Liver (tissue), 9 donors: Measurements from ENCODE around the gene SOX11. TPM values are rescaled to one million over a fixed set of nuclear protein-coding genes. Genes with fewer than 3 reads are reported as not detected.

Experiments used
- DNase-seq: peaks from one replicate; pipeline ENCODE4 v3.0.0-alpha.2; 2017; ENCODE audit warnings: low spot score
- H3K27ac ChIP-seq, 2 donors: one replicate each; pipeline ENCODE4 v1.7.0; 2013; ENCODE audit warnings: inconsistent platforms in 2 of 2, low read length in 2 of 2, control low read depth in 1 of 2, low read depth in 1 of 2, mild to moderate bottlenecking in 1 of 2
- H3K27me3 ChIP-seq, 4 donors: one replicate each; pipeline versions ENCODE4 v1.6.1 to v1.7.0; 2013; ENCODE audit warnings: low read length in 3 of 4, inconsistent platforms in 1 of 4, mild to moderate bottlenecking in 1 of 4, moderate library complexity in 1 of 4; ENCODE audit not compliant: control insufficient read depth in 4 of 4, insufficient read depth in 4 of 4
- H3K36me3 ChIP-seq, 4 donors: one replicate each; pipeline versions ENCODE4 v1.6.1 to v1.7.0; 2013; ENCODE audit warnings: low read length in 3 of 4, mild to moderate bottlenecking in 3 of 4, low read depth in 1 of 4, moderate library complexity in 1 of 4; ENCODE audit not compliant: control insufficient read depth in 4 of 4, insufficient read depth in 3 of 4
- H3K4me1 ChIP-seq, 4 donors: one replicate each; pipeline versions ENCODE4 v1.6.1 to v1.7.0; 2013; ENCODE audit warnings: low read length in 3 of 4, mild to moderate bottlenecking in 3 of 4, moderate library complexity in 1 of 4; ENCODE audit not compliant: control insufficient read depth in 4 of 4, insufficient read depth in 4 of 4
- H3K4me3 ChIP-seq, 3 donors: one replicate each; pipeline versions ENCODE4 v1.6.1 to v1.7.0; 2013; ENCODE audit warnings: low read length in 3 of 3, control low read depth in 1 of 3, low read depth in 1 of 3, mild to moderate bottlenecking in 1 of 3
- H3K9ac ChIP-seq, 2 donors: one replicate each; pipeline ENCODE4 v1.7.0; 2013; ENCODE audit warnings: low read length in 2 of 2, mild to moderate bottlenecking in 2 of 2, moderate library complexity in 2 of 2, control low read depth in 1 of 2, low read depth in 1 of 2
- H3K9me3 ChIP-seq, 4 donors: one replicate each; pipeline versions ENCODE4 v1.6.1 to v1.7.0; 2013; ENCODE audit warnings: low read length in 3 of 4; ENCODE audit not compliant: control insufficient read depth in 4 of 4
- CTCF ChIP-seq: fragments of 150-350 bp; IDR thresholded peaks from 2 replicates; pipeline ENCODE4 v1.5.1; 2017; ENCODE audit warnings: improper control_type of control experiment, low read depth, low read length; ENCODE audit not compliant: missing input control
- EGR1 ChIP-seq, 2 donors: IDR thresholded peaks; 2 replicates each; pipeline ENCODE4 v1.6.1; 2016 to 2018; ENCODE audit warnings: antibody characterized with exemption in 2 of 2, low read depth in 2 of 2
- FOXA1 ChIP-seq: IDR thresholded peaks from 2 replicates; pipeline ENCODE4 v1.6.1; 2016; ENCODE audit warnings: antibody characterized with exemption
- FOXA2 ChIP-seq: IDR thresholded peaks from 2 replicates; pipeline ENCODE4 v1.6.1; 2016; ENCODE audit warnings: antibody characterized with exemption
- GABPA ChIP-seq, 2 donors: IDR thresholded peaks in 1 of 2; conservative IDR thresholded peaks in 1 of 2; 2 replicates each; pipeline ENCODE4 v1.6.1; 2016; ENCODE audit warnings: antibody characterized with exemption in 2 of 2, mild to moderate bottlenecking in 1 of 2, moderate library complexity in 1 of 2
- HNF4A ChIP-seq, 2 donors: conservative IDR thresholded peaks; 2 replicates each; pipeline ENCODE4 v1.6.1; 2016; ENCODE audit warnings: antibody characterized with exemption in 2 of 2, mild to moderate bottlenecking in 2 of 2
- HNF4G ChIP-seq: IDR thresholded peaks from 2 replicates; pipeline ENCODE4 v1.6.1; 2016; ENCODE audit warnings: antibody characterized with exemption
- JUND ChIP-seq, 2 donors: IDR thresholded peaks; 2 replicates each; pipeline ENCODE4 v1.6.1; 2016; ENCODE audit warnings: antibody characterized with exemption in 2 of 2
- MAX ChIP-seq: IDR thresholded peaks from 2 replicates; pipeline ENCODE4 v1.6.1; 2016; ENCODE audit warnings: antibody characterized with exemption
- RAD21 ChIP-seq, 2 donors: IDR thresholded peaks; 2 replicates each; pipeline ENCODE4 v1.6.1; 2016; ENCODE audit warnings: antibody characterized with exemption in 2 of 2, mild to moderate bottlenecking in 2 of 2
- REST ChIP-seq: IDR thresholded peaks from 2 replicates; pipeline ENCODE4 v1.6.1; 2016; ENCODE audit warnings: antibody characterized with exemption, mild to moderate bottlenecking
- SP1 ChIP-seq: IDR thresholded peaks from 2 replicates; pipeline ENCODE4 v1.6.1; 2018; ENCODE audit warnings: antibody characterized with exemption, mild to moderate bottlenecking
- TAF1 ChIP-seq: conservative IDR thresholded peaks from 2 replicates; pipeline ENCODE4 v1.6.1; 2016; ENCODE audit warnings: antibody characterized with exemption, mild to moderate bottlenecking
- YY1 ChIP-seq: IDR thresholded peaks from 2 replicates; pipeline ENCODE4 v1.6.1; 2016; ENCODE audit warnings: antibody characterized with exemption, mild to moderate bottlenecking
- ZBTB33 ChIP-seq: IDR thresholded peaks from 2 replicates; pipeline ENCODE4 v1.6.1; 2016; ENCODE audit warnings: antibody characterized with exemption
- WGBS: extraction: QIAGEN DNeasy Blood & Tissue Kit; methylation state at CpG from one replicate; pipeline ENCODE4 v1.1.7; 2013; 5-methylcytosine and 5-hydroxymethylcytosine counted together
- polyA plus RNA-seq, 2 donors: library from polyadenylated mRNA; stranded (reverse) in 1 of 2; unstranded in 1 of 2; fragments of 200-250 nt in 1 of 2; fragments of >200 nt in 1 of 2; fragmentation: Nextera tagmentation in 1 of 2; extraction: Ambion mirVana in 1 of 2; gene quantifications; one replicate each; pipeline versions ENCODE4 v1.2.1 to v1.2.3, GENCODE V29; 2013 to 2015
- total RNA-seq, 2 donors: library from RNA; depleted of rRNA; stranded (reverse); fragments of >200 nt; gene quantifications; one replicate each; pipeline ENCODE4 v1.2.3, GENCODE V29; 2014
- donor health status: healthy.
- donor health status: healthy.
- donor health status: healthy.
- donor health status: healthy.
- donor health status: healthy.

Gene SOX11
- total and polyA plus RNA-seq, 4 donors: 0.09 TPM; not detected in 3

- Histone ChIP-seq H3K9me3 (peaks cover 0 to 3% (median 0%) of the 10 kb centered on the region in 4 donors), H3K4me1 (no peaks in the 10 kb centered on the region), H3K27ac (no peak overlapping the region), H3K9ac (no peak overlapping the region), H3K4me3 (no peak overlapping the region), H3K27me3 (peaks cover 0 to 6% (median 3%) of the 10 kb centered on the region in 4 donors), H3K36me3 (no peaks in the 10 kb centered on the region)
- 52% methylated on average over 9 of the region's 9 CpGs for WGBS
- TF ChIP-seq CTCF (no peak), REST (no peak), SP1 (no peak), YY1 (no peak), JUND (IDR thresholded peaks at IDR 0.05) (no peak), ZBTB33 (no peak), MAX (no peak), EGR1 (IDR thresholded peaks at IDR 0.05; ENCODE audit: low read depth in 2 of 2) (no peak), HNF4G (no peak), FOXA1 (no peak), TAF1 (no peak), RAD21 (IDR thresholded peaks at IDR 0.05) (no peak), GABPA (IDR thresholded peaks at IDR 0.05 in 1 of 2, conservative IDR thresholded peaks at IDR 0.05 in 1 of 2) (no peak), FOXA2 (no peak)
- no peak for DNase-seq
Observed at GRCh38 chr2:5685225-5685624, 7.0 kb upstream of the SOX11 start.

GRCh38 chr2:5686068-5686467 lies 6.1 kb upstream of the SOX11 start:
- Histone ChIP-seq H3K4me1 (no peaks in the 10 kb centered on the region), H3K27me3 (peaks cover 0 to 6% (median 3%) of the 10 kb centered on the region in 4 donors), H3K9ac (no peak overlapping the region), H3K27ac (no peak overlapping the region), H3K4me3 (no peak overlapping the region), H3K36me3 (no peaks in the 10 kb centered on the region), H3K9me3 (peaks cover 0 to 3% (median 0%) of the 10 kb centered on the region in 4 donors)
- 47% methylated on average over 1 of the region's 1 CpG for WGBS
- DNase-seq: no peak
- TF ChIP-seq JUND (IDR thresholded peaks at IDR 0.05) (no peak), RAD21 (IDR thresholded peaks at IDR 0.05) (no peak), TAF1 (no peak), HNF4A (conservative IDR thresholded peaks at IDR 0.05) (no peak), ZBTB33 (no peak), MAX (no peak), REST (no peak), FOXA2 (no peak), FOXA1 (no peak), CTCF (no peak)
